Keratinocyte (primary cell): Measurements from ENCODE around the gene FAM229B.

Source experiments
- EZH2 ChIP-seq: IDR thresholded peaks from one replicate; pipeline ENCODE4 v1.6.1; 2012; ENCODE audit warnings: inconsistent platforms, mild to moderate bottlenecking, low read length, moderate library complexity
- TF ChIP-seq, protein P1 (sequence below), 3 experiments: IDR thresholded peaks in 1 of 3; conservative IDR thresholded peaks in 1 of 3; optimal IDR thresholded peaks in 1 of 3; 2 replicates in 2 of 3; 3 replicates in 1 of 3; pipeline versions ENCODE3 to v1.5.1; 2011; ENCODE audit warnings: low read length in 3 of 3, mild to moderate bottlenecking in 3 of 3, moderate library complexity in 2 of 3, control low read depth in 1 of 3, inconsistent platforms in 1 of 3; ENCODE audit not compliant: insufficient read depth in 2 of 3; ENCODE audit errors: extremely low read depth in 1 of 3

DNA sequence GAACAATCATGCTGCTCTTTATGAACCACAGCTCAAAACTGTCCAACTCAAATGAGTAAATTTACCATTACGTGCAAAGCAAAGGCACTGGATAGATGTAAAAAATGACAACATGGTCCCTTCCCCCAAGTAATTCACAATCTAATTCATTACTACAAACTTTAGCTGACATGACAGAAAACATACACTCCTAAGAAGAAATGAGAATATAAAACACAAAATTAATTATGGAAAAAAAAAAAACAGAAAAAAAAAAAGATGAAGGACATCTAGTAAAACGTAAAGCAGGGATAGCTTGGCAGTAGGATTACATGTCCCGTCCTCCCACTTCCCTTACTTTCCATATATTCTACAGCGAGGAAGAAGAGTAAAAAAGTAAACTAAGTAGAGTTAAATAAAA is 5.8 kb upstream of the FAM229B start:
- TF ChIP-seq, protein P1, sequence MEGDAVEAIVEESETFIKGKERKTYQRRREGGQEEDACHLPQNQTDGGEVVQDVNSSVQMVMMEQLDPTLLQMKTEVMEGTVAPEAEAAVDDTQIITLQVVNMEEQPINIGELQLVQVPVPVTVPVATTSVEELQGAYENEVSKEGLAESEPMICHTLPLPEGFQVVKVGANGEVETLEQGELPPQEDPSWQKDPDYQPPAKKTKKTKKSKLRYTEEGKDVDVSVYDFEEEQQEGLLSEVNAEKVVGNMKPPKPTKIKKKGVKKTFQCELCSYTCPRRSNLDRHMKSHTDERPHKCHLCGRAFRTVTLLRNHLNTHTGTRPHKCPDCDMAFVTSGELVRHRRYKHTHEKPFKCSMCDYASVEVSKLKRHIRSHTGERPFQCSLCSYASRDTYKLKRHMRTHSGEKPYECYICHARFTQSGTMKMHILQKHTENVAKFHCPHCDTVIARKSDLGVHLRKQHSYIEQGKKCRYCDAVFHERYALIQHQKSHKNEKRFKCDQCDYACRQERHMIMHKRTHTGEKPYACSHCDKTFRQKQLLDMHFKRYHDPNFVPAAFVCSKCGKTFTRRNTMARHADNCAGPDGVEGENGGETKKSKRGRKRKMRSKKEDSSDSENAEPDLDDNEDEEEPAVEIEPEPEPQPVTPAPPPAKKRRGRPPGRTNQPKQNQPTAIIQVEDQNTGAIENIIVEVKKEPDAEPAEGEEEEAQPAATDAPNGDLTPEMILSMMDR (optimal IDR thresholded peaks at IDR 0.05 in 1 of 3, IDR thresholded peaks at IDR 0.05 in 1 of 3, conservative IDR thresholded peaks at IDR 0.05 in 1 of 3; ENCODE audit: extremely low read depth in 1 of 3, insufficient read depth in 2 of 3, low read length in 3 of 3): no peak
- TF ChIP-seq EZH2: no peak
